ENCODE results near the gene CENPS. TPM values are rescaled to one million over a fixed set of nuclear protein-coding genes. Genes with fewer than 3 reads are reported as not detected.
A peak's percentile ranks its signal among the peaks of the same experiment; 100 is the strongest.

CENPS gene
- total RNA-seq, 1 experiment from 2014 or later = 28.5 TPM

DNA sequence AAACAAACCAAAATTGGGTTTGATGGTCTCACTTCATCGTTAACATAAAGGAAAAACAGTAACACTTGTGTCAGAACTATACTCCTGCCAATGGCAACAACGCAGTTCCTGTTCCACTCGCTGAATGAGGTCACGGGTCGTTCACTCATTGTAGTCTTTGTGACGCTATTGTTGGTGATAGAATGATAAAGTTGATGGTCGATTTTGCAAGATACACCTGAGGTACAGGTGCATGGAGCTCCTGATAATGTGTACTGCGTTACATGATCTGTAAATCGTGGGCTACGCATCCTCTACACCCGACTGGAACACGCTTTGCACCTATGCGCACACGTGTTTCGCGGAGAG, 391 bp upstream of the CENPS start:
- POLR2A ChIA-PET (ENCODE audit: unreplicated experiment) = interaction anchor here (0.5 kb wide), 1 partner anchor 64 kb away, joined by 3 read pairs; no protein-coding TSS in a partner anchor
- DNase-seq = no peak
- CTCF ChIA-PET = interaction anchor here (0.6 to 3.3 kb wide), 3 partner anchors 43 to 64 kb away, joined by 3 to 19 read pairs (median 3); no protein-coding TSS in a partner anchor
- intact Hi-C loops (cut with micrococcal nuclease; ENCODE audit: unreplicated experiment) = loop anchor here (1.0 to 5.0 kb wide), 5 partner anchors 45 to 813 kb away; partner anchors contain the start of genes LZIC, NMNAT1 and PEX14
- no TSS peak for BruUV-seq (replicated peaks)
- Histone ChIP-seq H3K27me3 (ENCODE audit: insufficient read depth, low read depth) (no peaks in the 10 kb centered on the region), H3F3A (ENCODE audit: insufficient read depth, low read depth) (no peaks in the 10 kb centered on the region; the same call in 1 of the 2 replicates), H2AFZ (peak overlapping the region; percentile 93), H3K9me3 (ENCODE audit: insufficient read depth, low read depth) (no peaks in the 10 kb centered on the region), H3K36me3 (ENCODE audit: low read depth) (no peaks in the 10 kb centered on the region), H3K4me3 (peak overlapping the region; percentile 71), H4K20me1 (ENCODE audit: insufficient read depth) (no peaks in the 10 kb centered on the region), H3K9me2 (ENCODE audit: insufficient read depth) (no peaks in the 10 kb centered on the region), H3K27ac (no peak overlapping the region), H3K4me1 (replicated peaks; ENCODE audit: insufficient read depth) (peaks cover 10% of the 10 kb centered on the region), H3K4me2 (peak overlapping the region; percentile 86), H3K79me2 (ENCODE audit: low read depth) (peaks cover 13% of the 10 kb centered on the region)
- TF ChIP-seq EZH2 (IDR thresholded peaks at IDR 0.05; ENCODE audit: low read depth) = no peak
- TF ChIP-seq CTCF (conservative IDR thresholded peaks at IDR 0.05) = no peak

- H3K4me3 ChIP-seq = peak overlapping the region; percentile 71
- TSS peak; percentile 49 for BruUV-seq (replicated peaks)
- peak overlapping the region; percentile 26; the same call in 1 of the 2 replicates for H3K27ac ChIP-seq
- H3K27me3 ChIP-seq (ENCODE audit: insufficient read depth, low read depth) = no peaks in the 10 kb centered on the region
- intact Hi-C loops (cut with micrococcal nuclease; ENCODE audit: unreplicated experiment) = loop anchor here (2.0 kb wide), 1 partner anchor 44 kb away; the partner anchor contains the start of gene PEX14
- TF ChIP-seq EZH2 (IDR thresholded peaks at IDR 0.05; ENCODE audit: low read depth) = no peak
- no peak for TF ChIP-seq CTCF (conservative IDR thresholded peaks at IDR 0.05)
- no peaks in the 10 kb centered on the region for H3K9me2 ChIP-seq (ENCODE audit: insufficient read depth)
- peak overlapping the region; percentile 86 for H3K4me2 ChIP-seq
- H4K20me1 ChIP-seq (ENCODE audit: insufficient read depth) = no peaks in the 10 kb centered on the region
- ChIA-PET CTCF (interaction anchor here (3.3 kb wide), 1 partner anchor 63 kb away, joined by 19 read pairs; no protein-coding TSS in a partner anchor), POLR2A (ENCODE audit: unreplicated experiment) (no interaction called here)
- peaks cover 13% of the 10 kb centered on the region for H3K79me2 ChIP-seq (ENCODE audit: low read depth)
- DNase-seq = no peak
- H3F3A ChIP-seq (ENCODE audit: insufficient read depth, low read depth) = no peaks in the 10 kb centered on the region; the same call in 1 of the 2 replicates
- H3K9me3 ChIP-seq (ENCODE audit: insufficient read depth, low read depth) = no peaks in the 10 kb centered on the region
- H3K36me3 ChIP-seq (ENCODE audit: low read depth) = no peaks in the 10 kb centered on the region
- H3K4me1 ChIP-seq (replicated peaks; ENCODE audit: insufficient read depth) = peaks cover 10% of the 10 kb centered on the region
- H2AFZ ChIP-seq = peak overlapping the region; percentile 93
Observed at GRCh38 chr1:10431070-10431730, 967 bp downstream of the CENPS start.

GRCh38 chr1:10432910-10433700, 2.9 kb downstream of the CENPS start:
- POLR2A ChIA-PET (ENCODE audit: unreplicated experiment) = no interaction called here
- Histone ChIP-seq H4K20me1 (ENCODE audit: insufficient read depth) (no peaks in the 10 kb centered on the region), H3K27ac (no peak overlapping the region), H3K4me3 (no peak overlapping the region), H3K9me3 (ENCODE audit: insufficient read depth, low read depth) (no peaks in the 10 kb centered on the region), H2AFZ (no peak overlapping the region), H3K79me2 (ENCODE audit: low read depth) (peaks cover 13% of the 10 kb centered on the region), H3K9me2 (ENCODE audit: insufficient read depth) (no peaks in the 10 kb centered on the region), H3K4me1 (replicated peaks; ENCODE audit: insufficient read depth) (peaks cover 6% of the 10 kb centered on the region), H3K36me3 (ENCODE audit: low read depth) (no peaks in the 10 kb centered on the region), H3K27me3 (ENCODE audit: insufficient read depth, low read depth) (no peaks in the 10 kb centered on the region), H3K4me2 (no peak overlapping the region), H3F3A (ENCODE audit: insufficient read depth, low read depth) (no peaks in the 10 kb centered on the region; the same call in 1 of the 2 replicates)
- intact Hi-C loops (cut with micrococcal nuclease; ENCODE audit: unreplicated experiment) = no loop called here
- no peak for TF ChIP-seq EZH2 (IDR thresholded peaks at IDR 0.05; ENCODE audit: low read depth)
- TF ChIP-seq CTCF (conservative IDR thresholded peaks at IDR 0.05) = no peak
- no TSS peak for BruUV-seq (replicated peaks)
- CTCF ChIA-PET = no interaction called here
- DNase-seq = no peak
